Measurements from ENCODE around the gene RAB11FIP4.

Gene RAB11FIP4

GRCh38 chr17:31488264-31488981 lies 96.9 kb downstream of the RAB11FIP4 start:
- DNase-seq: no peak

DNA sequence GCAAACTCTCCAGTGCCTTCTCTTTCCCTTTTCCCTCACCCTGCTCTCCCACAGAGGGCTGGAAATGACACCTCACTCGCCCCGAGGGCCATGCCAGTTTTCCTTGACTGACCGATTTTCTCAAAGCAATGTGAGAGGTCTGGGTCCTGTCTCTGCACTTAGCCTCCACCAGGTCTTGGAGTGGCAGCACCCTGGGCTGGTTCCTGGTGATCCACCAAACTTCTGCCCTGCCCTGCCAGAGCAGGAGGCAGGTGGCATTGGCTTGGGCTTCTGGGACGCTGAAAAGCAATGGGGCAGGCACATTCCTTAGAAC lies 97.5 kb downstream of the RAB11FIP4 start:
- no peak for DNase-seq

GRCh38 chr17:31489295-31490018 lies 98.0 kb downstream of the RAB11FIP4 start:
- DNase-seq: no peak

DNA sequence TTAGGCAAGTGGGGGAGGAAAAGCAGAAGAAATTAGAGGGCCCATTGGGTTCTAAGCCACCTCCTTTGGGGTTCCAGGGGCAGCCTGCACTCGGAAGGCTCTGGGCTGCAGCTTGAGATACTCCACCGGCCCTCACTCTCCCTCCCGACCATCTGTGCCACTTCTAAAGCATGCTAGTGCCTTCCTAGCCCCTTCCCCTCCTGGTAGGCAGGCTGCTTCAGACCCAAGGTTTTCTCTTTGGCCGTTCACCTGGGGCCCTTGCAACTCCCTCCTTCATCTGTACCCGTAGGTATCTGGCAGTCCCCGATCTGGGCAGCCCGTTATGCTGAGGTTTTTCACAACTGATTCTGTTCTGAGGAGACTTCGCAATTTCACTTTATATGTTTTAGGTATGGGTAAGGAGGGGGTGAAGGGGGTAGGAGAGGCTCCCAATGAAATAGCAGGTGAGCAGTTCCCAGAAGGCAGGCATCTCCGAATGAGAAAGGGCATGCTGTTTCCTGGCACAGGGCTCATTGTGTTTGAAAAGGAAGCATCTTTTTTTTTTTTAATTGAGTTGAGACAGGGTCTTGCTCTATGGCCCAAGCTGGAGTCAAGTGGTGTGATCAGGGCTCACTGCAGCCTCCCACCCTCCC lies 98.7 kb downstream of the RAB11FIP4 start:
- no peak for DNase-seq

- no peak for DNase-seq
Observed at GRCh38 chr17:31490671-31491375, 99.3 kb downstream of the RAB11FIP4 start.

GRCh38 chr17:31491376-31492131 lies 100.1 kb downstream of the RAB11FIP4 start:
- no peak for DNase-seq

- DNase-seq: no peak
Observed at GRCh38 chr17:31492206-31492605, 100.7 kb downstream of the RAB11FIP4 start.

DNA sequence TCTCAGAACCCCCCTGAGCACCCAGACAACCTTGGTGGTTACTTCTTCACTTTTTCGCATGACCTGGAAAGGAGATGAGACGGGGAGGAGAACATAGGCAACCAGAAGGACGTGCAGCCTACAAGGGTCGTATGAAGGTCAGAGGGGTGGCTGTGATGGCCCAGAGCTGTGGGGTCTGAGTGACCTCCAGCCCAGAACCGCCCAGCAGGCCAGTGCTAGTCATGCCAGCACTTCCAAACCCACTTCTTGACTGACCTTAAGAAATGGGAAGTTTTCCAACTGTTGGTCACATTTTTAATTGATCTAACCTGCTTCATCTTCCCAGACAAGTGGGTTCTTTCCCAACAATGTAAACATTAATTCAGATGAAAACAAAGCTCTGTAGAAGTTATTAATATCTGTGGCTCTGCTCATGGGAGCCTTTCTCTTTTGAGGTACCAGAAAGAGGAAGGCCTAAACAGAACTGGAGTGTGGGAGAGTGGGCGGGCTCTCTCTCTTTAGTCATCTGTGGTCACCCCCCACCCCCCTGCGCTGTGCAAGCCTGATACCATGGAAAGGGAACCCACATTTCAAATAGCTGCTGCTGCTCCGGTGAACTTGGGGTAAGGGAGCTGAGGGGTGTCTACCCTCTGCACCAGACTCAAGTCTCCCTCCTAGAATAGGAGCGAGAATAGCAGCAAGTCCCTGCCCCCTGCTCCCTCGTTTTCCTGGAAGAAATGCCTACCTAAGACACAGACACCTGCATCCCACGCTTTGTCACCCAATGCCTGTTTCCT lies 101.6 kb downstream of the RAB11FIP4 start:
- peak; percentile 45 for DNase-seq

- no peak for DNase-seq
Observed at GRCh38 chr17:31493656-31494155, 102.2 kb downstream of the RAB11FIP4 start.

GRCh38 chr17:31494259-31495021 lies 103.0 kb downstream of the RAB11FIP4 start:
- DNase-seq: peak; percentile 56

- no peak for DNase-seq
Observed at GRCh38 chr17:31495022-31495885, 103.8 kb downstream of the RAB11FIP4 start.

- no peak for DNase-seq
Observed at GRCh38 chr17:31496097-31496496, 104.6 kb downstream of the RAB11FIP4 start.

- no peak for DNase-seq
Observed at GRCh38 chr17:31496601-31497000, 105.1 kb downstream of the RAB11FIP4 start.

DNA sequence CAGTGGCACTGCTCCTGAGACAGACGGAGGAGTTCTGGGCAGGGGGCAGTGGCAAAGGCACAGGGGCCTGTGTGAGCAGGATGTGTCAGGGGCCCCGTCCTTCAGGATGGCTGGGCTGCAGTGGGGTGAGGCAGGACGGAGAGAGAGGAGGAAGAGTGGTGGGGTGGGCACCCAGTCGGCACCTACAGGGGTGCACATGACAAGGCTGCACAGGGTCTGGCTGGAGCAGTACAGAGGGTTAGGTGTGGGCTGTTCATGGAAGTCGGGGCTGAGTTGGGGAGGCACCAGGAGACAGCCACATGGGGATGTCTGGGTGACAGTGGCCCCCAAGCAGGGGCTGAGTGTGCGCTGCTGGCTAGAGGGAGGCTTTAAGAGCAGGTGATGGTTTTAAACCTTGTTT lies 106.0 kb downstream of the RAB11FIP4 start:
- DNase-seq: no peak

GRCh38 chr17:31497994-31498826 lies 106.7 kb downstream of the RAB11FIP4 start:
- DNase-seq: no peak

GRCh38 chr17:31499771-31500554 lies 108.5 kb downstream of the RAB11FIP4 start:
- DNase-seq: no peak

GRCh38 chr17:31506517-31506916 lies 115.0 kb downstream of the RAB11FIP4 start:
- DNase-seq: no peak
